Measurements from ENCODE around the gene NT5M. TPM values are rescaled to one million over a fixed set of nuclear protein-coding genes. Genes with fewer than 3 reads are reported as not detected.

NT5M gene
- total and polyA plus RNA-seq, 10 donors = 1.2 to 3.6 (median 2.6) TPM

DNA sequence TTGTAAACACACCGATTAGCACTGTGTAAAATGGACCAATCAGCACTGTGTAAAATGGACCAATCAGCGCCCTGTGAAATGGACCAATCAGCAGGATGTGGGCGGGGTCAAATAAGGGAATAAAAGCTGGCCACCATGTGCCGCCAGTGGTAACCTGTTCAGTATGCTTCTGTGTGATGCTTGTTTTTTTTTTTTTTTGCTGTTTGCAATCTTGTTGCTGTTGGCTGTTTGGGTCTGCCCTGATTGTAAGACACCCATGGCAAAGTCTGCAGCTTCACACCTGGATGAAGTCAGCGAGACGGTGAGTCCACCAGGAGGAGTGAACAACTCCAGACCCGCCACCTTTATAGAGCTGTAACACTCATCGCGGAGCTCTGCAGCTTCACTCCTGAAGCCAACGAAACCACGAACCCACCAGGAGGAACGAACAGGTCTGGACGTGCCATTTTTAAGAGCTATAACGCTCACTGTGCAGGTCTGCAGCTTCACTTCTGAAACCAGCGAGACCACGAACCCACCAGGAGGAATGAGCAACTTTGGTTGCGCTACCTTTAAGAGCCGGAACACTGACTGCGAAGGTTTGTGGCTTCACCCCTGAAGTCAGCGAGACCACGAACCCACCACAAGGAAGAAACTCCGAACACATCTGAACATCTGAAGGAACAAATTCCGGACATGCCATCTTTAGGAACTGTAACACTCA, 88.6 kb downstream of the NT5M start:
- Histone ChIP-seq H3K27ac (peak overlapping the region in 5 of 8 donors; percentile 14 to 72 (median 40)), H3K36me3 (no peaks in the 10 kb centered on the region), H3K9me3 (no peaks in the 10 kb centered on the region), H3K4me1 (peaks cover 0 to 25% (median 9%) of the 10 kb centered on the region in 6 donors), H3K27me3 (replicated peaks in 1 of 7) (no peaks in the 10 kb centered on the region), H3K4me3 (peak overlapping the region in 4 of 8 donors; percentile 4 to 61 (median 23))
- TF ChIP-seq POLR2AphosphoS5 (IDR thresholded peaks at IDR 0.05) = peak in 2 of 3 donors; percentile 24 to 83
- TF ChIP-seq, protein P1, sequence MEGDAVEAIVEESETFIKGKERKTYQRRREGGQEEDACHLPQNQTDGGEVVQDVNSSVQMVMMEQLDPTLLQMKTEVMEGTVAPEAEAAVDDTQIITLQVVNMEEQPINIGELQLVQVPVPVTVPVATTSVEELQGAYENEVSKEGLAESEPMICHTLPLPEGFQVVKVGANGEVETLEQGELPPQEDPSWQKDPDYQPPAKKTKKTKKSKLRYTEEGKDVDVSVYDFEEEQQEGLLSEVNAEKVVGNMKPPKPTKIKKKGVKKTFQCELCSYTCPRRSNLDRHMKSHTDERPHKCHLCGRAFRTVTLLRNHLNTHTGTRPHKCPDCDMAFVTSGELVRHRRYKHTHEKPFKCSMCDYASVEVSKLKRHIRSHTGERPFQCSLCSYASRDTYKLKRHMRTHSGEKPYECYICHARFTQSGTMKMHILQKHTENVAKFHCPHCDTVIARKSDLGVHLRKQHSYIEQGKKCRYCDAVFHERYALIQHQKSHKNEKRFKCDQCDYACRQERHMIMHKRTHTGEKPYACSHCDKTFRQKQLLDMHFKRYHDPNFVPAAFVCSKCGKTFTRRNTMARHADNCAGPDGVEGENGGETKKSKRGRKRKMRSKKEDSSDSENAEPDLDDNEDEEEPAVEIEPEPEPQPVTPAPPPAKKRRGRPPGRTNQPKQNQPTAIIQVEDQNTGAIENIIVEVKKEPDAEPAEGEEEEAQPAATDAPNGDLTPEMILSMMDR (IDR thresholded peaks at IDR 0.05 in 8 of 11, conservative IDR thresholded peaks at IDR 0.05 in 3 of 11) = no peak
- 39 to 48% (median 45%) methylated on average over 23 of the region's 23 CpGs for WGBS, 5 donors
- no peak for DNase-seq
- intact Hi-C loops (cut with DNase I; ENCODE audit: low total_unique reads) = no loop called here

DNA sequence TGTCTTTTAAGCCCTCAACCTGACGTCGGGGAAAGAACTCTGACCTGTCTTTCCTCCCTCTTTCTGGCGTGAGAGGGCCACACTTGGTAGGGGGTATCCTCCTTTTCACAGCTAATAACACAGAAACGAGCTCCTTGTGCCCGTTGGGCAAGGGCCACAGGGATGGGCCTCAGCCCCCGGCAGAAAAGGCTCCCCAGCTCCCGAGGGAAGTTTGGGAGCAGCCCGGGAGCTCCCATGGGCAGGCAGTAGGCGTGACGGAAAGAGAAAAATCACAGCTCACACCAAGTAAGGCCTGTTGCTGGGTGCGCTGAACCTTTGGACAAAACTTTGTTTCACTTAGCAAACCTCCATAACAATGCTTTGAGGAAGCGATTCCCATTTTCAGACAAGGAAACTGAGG, 90.8 kb downstream of the NT5M start:
- 76 to 95% (median 88%) methylated on average over 12 of the region's 12 CpGs for WGBS, 5 donors
- Histone ChIP-seq H3K4me1 (peaks cover 0 to 28% (median 9%) of the 10 kb centered on the region in 6 donors), H3K27me3 (replicated peaks in 1 of 7) (no peaks in the 10 kb centered on the region), H3K27ac (no peak overlapping the region), H3K4me3 (no peak overlapping the region), H3K36me3 (no peaks in the 10 kb centered on the region), H3K9me3 (no peaks in the 10 kb centered on the region)
- TF ChIP-seq, protein P1 (IDR thresholded peaks at IDR 0.05 in 8 of 11, conservative IDR thresholded peaks at IDR 0.05 in 3 of 11) = no peak
- TF ChIP-seq POLR2AphosphoS5 (IDR thresholded peaks at IDR 0.05) (no peak), POLR2A (IDR thresholded peaks at IDR 0.05) (no peak)
- peak; percentile 42 for DNase-seq
- intact Hi-C loops (cut with DNase I; ENCODE audit: low total_unique reads) = no loop called here

DNA sequence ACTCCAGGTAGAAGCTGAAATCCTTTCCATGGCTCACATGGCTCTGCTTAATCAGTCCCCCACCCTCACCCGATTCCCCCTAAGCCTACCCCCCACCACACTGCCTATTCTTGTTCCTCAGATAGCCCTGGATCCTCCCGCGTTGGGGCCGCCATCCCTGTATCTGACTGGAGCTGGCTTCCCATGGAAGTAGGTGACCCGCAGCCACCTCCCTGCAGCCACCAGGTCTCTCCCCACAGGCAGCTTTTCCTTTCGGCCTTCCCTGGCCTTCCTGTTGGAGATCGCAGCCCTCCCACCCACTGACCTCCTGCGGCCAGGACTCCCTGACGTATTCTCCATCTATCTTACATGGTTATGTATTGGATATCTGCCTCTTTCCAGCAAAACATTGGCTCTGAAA, 91.3 kb downstream of the NT5M start:
- 76 to 94% (median 84%) methylated on average over 9 of the region's 9 CpGs for WGBS, 5 donors
- no peaks in the 10 kb centered on the region for H3K9me3 ChIP-seq
- no peak overlapping the region for H3K4me3 ChIP-seq
- no peaks in the 10 kb centered on the region for H3K36me3 ChIP-seq
- DNase-seq = peak; percentile 51
- intact Hi-C loops (cut with DNase I; ENCODE audit: low total_unique reads) = no loop called here
- no peak overlapping the region for H3K27ac ChIP-seq
- peaks cover 0 to 33% (median 9%) of the 10 kb centered on the region in 6 donors for H3K4me1 ChIP-seq
- TF ChIP-seq POLR2A (IDR thresholded peaks at IDR 0.05) (no peak), POLR2AphosphoS5 (IDR thresholded peaks at IDR 0.05) (no peak)
- TF ChIP-seq, protein P1 (IDR thresholded peaks at IDR 0.05 in 8 of 11, conservative IDR thresholded peaks at IDR 0.05 in 3 of 11) = no peak
- no peaks in the 10 kb centered on the region for H3K27me3 ChIP-seq (replicated peaks in 1 of 7)

DNA sequence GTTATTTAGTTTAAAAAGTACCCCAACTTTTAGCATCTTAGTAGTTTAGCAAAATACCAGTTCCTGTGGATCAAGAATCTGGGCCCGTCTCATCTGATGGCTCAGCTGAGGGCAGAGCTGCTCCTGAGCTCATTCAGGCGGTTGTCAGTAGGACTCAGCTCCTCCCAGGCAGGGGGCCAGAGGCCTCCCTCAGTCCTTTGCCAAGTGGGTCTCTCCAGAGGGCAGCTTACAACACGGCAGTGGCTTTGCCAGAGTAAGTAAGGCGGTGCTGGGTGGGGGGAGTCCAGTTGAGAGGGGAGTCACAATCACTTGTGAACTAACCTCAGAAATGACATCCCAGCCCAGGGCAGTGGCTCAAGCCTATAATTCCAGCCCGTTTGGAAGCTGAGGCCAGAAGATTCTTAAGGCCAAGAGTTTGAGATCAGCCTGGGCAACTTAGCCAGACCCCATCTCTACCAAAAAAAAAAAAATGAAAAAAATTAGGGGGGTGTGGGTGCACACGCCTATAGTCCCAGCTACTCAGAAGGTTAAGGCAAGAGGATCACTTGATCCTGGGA, 92.2 kb downstream of the NT5M start:
- WGBS, 5 donors = 79 to 92% (median 85%) methylated on average over 5 to 6 of the region's 6 CpGs
- DNase-seq = peak; percentile 69

More for the DNA sequence above, 92.2 kb downstream of the NT5M start:
- intact Hi-C loops (cut with DNase I; ENCODE audit: low total_unique reads) = no loop called here
- H3K36me3 ChIP-seq = no peaks in the 10 kb centered on the region
- H3K4me1 ChIP-seq = peaks cover 0 to 35% (median 9%) of the 10 kb centered on the region in 6 donors
- H3K27ac ChIP-seq = no peak overlapping the region
- H3K9me3 ChIP-seq = no peaks in the 10 kb centered on the region
- no peaks in the 10 kb centered on the region for H3K27me3 ChIP-seq (replicated peaks in 1 of 7)
- TF ChIP-seq, protein P1 (IDR thresholded peaks at IDR 0.05 in 8 of 11, conservative IDR thresholded peaks at IDR 0.05 in 3 of 11) = no peak
- TF ChIP-seq POLR2AphosphoS5 (IDR thresholded peaks at IDR 0.05) = no peak
- TF ChIP-seq POLR2A (IDR thresholded peaks at IDR 0.05) = no peak
- H3K4me3 ChIP-seq = no peak overlapping the region

All from spleen (tissue), 11 donors.